ENCODE results near the gene MAGI2. TPM values are rescaled to one million over a fixed set of nuclear protein-coding genes. Genes with fewer than 3 reads are reported as not detected.

Gene MAGI2
- polyA plus RNA-seq, 3 donors = 0.03 to 0.11 TPM; not detected in 1

DNA sequence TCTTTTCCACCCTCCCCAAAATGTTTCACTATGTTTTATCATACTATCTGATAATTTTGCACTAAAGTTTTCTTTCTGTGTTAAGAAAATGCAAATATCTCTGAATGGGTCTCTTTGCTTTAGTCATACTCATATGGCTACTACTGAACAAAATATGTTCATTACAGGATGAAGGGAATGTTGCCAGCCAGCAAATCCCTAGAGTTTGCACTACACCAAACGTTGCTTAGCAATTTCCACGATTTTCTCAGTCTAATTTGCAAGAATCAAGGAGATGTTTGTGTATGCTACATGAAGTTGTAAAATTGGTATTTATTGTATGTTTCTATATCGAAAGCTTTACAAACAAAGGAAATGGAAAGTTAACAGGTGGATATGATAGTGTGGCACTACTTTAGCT, 10.6 kb upstream of the MAGI2 start:
- Histone ChIP-seq H3K27ac (ENCODE audit: low read depth in 1 of 2, low read length in 2 of 2) (no peak overlapping the region), H3K9me3 (replicated peaks in 1 of 2; ENCODE audit: control insufficient read depth in 1 of 2, insufficient read depth in 1 of 2, low read length in 2 of 2) (no peaks in the 10 kb centered on the region), H2AFZ (ENCODE audit: insufficient read depth, low read depth, low read length, poor library complexity, severe bottlenecking) (no peak overlapping the region), H3K4me1 (ENCODE audit: control insufficient read depth in 1 of 2, insufficient read depth in 2 of 2, low read length in 2 of 2) (no peaks in the 10 kb centered on the region), H3K27me3 (ENCODE audit: control insufficient read depth in 2 of 2, insufficient read depth in 2 of 2, low read length in 2 of 2) (no peaks in the 10 kb centered on the region), H4K20me1 (ENCODE audit: insufficient read depth, low read length) (no peaks in the 10 kb centered on the region), H3K79me2 (ENCODE audit: insufficient read depth, low read length) (no peaks in the 10 kb centered on the region), H3K9ac (ENCODE audit: insufficient read depth, low read length, poor library complexity, severe bottlenecking) (no peak overlapping the region), H3K4me2 (replicated peaks; ENCODE audit: extremely low read depth, low read length, poor library complexity, severe bottlenecking) (no peak overlapping the region), H3K4me3 (replicated peaks in 1 of 3; ENCODE audit: low read depth in 2 of 3, low read length in 3 of 3) (no peak overlapping the region), H3K36me3 (replicated peaks in 1 of 2; ENCODE audit: control insufficient read depth in 1 of 2, insufficient read depth in 2 of 2, low read length in 2 of 2) (no peaks in the 10 kb centered on the region)
- H3K9me3 Mint-ChIP-seq = no peaks in the 10 kb centered on the region
- H3K27me3 Mint-ChIP-seq (ENCODE audit: low read depth in 3 of 3) = no peaks in the 10 kb centered on the region
- WGBS (ENCODE audit: insufficient coverage) = 90% methylated on average over 3 of the region's 3 CpGs
- intact Hi-C loops (cut with micrococcal nuclease) = no loop called here
- no peak overlapping the region for H3K27ac Mint-ChIP-seq
- DNase-seq = no peak
- H3K36me3 Mint-ChIP-seq = no peaks in the 10 kb centered on the region
- H3K4me3 Mint-ChIP-seq = no peak overlapping the region
- TF ChIP-seq, protein P1, sequence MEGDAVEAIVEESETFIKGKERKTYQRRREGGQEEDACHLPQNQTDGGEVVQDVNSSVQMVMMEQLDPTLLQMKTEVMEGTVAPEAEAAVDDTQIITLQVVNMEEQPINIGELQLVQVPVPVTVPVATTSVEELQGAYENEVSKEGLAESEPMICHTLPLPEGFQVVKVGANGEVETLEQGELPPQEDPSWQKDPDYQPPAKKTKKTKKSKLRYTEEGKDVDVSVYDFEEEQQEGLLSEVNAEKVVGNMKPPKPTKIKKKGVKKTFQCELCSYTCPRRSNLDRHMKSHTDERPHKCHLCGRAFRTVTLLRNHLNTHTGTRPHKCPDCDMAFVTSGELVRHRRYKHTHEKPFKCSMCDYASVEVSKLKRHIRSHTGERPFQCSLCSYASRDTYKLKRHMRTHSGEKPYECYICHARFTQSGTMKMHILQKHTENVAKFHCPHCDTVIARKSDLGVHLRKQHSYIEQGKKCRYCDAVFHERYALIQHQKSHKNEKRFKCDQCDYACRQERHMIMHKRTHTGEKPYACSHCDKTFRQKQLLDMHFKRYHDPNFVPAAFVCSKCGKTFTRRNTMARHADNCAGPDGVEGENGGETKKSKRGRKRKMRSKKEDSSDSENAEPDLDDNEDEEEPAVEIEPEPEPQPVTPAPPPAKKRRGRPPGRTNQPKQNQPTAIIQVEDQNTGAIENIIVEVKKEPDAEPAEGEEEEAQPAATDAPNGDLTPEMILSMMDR (IDR thresholded peaks at IDR 0.05) = no peak
- peaks cover 10% of the 10 kb centered on the region for H3K4me1 Mint-ChIP-seq

DNA sequence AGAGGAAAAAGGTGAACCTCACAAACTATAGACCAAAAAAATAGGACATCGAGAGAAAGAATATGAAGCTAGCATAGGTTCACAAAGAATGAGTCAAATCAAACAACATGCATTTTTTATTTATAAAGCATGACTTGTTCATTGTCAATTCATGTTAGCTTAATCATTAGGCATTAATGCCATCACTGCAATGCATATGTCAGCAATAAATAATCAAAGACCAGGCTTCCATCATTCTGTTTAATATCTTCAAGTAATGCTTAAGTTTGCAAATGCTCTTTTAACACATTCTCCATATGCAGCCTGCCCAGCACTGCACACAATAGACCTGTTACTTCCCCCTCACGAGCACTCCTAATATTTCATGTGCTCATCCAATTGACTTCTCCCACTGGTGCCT, 8.9 kb upstream of the MAGI2 start:
- intact Hi-C loops (cut with micrococcal nuclease) = no loop called here
- Histone ChIP-seq H3K27me3 (ENCODE audit: control insufficient read depth in 2 of 2, insufficient read depth in 2 of 2, low read length in 2 of 2) (no peaks in the 10 kb centered on the region), H3K4me1 (ENCODE audit: control insufficient read depth in 1 of 2, insufficient read depth in 2 of 2, low read length in 2 of 2) (no peaks in the 10 kb centered on the region), H3K4me3 (replicated peaks in 1 of 3; ENCODE audit: low read depth in 2 of 3, low read length in 3 of 3) (no peak overlapping the region), H3K4me2 (replicated peaks; ENCODE audit: extremely low read depth, low read length, poor library complexity, severe bottlenecking) (no peak overlapping the region), H2AFZ (ENCODE audit: insufficient read depth, low read depth, low read length, poor library complexity, severe bottlenecking) (no peak overlapping the region), H3K9ac (ENCODE audit: insufficient read depth, low read length, poor library complexity, severe bottlenecking) (no peak overlapping the region), H3K9me3 (replicated peaks in 1 of 2; ENCODE audit: control insufficient read depth in 1 of 2, insufficient read depth in 1 of 2, low read length in 2 of 2) (no peaks in the 10 kb centered on the region), H3K79me2 (ENCODE audit: insufficient read depth, low read length) (no peaks in the 10 kb centered on the region), H3K36me3 (replicated peaks in 1 of 2; ENCODE audit: control insufficient read depth in 1 of 2, insufficient read depth in 2 of 2, low read length in 2 of 2) (no peaks in the 10 kb centered on the region), H4K20me1 (ENCODE audit: insufficient read depth, low read length) (no peaks in the 10 kb centered on the region), H3K27ac (ENCODE audit: low read depth in 1 of 2, low read length in 2 of 2) (no peak overlapping the region)
- H3K36me3 Mint-ChIP-seq = no peaks in the 10 kb centered on the region
- no peaks in the 10 kb centered on the region for H3K9me3 Mint-ChIP-seq
- TF ChIP-seq, protein P1 (IDR thresholded peaks at IDR 0.05) = no peak
- DNase-seq = no peak
- no peak overlapping the region for H3K27ac Mint-ChIP-seq
- 71% methylated on average over 1 of the region's 2 CpGs for WGBS (ENCODE audit: insufficient coverage)
- peaks cover 14% of the 10 kb centered on the region for H3K4me1 Mint-ChIP-seq
- H3K4me3 Mint-ChIP-seq = no peak overlapping the region
- H3K27me3 Mint-ChIP-seq (ENCODE audit: low read depth in 3 of 3) = no peaks in the 10 kb centered on the region

All from CD14-positive monocyte (primary cell).